Sigmoid colon (tissue), 4 donors: ENCODE results near the gene CBLN3.

Experiments
- EP300 ChIP-seq, 4 donors: sonication (generic); formaldehyde crosslinking; IDR thresholded peaks; one replicate each; pipeline ENCODE4 v1.6.1; 2017; ENCODE audit warnings: antibody characterized with exemption in 4 of 4
- POLR2A ChIP-seq, 2 donors: fragments of 450-650 bp; IDR thresholded peaks; one replicate each; pipeline ENCODE4 v1.6.1; 2016; ENCODE audit warnings: antibody characterized with exemption in 2 of 2, mild to moderate bottlenecking in 2 of 2, moderate library complexity in 2 of 2
- TF ChIP-seq, protein P1 (sequence below), 4 experiments: fragments of 450-650 bp in 3 of 4; fragments of 200-600 bp in 1 of 4; IDR thresholded peaks; one replicate each; pipeline ENCODE4 v1.5.1; 2016 to 2019; ENCODE audit warnings: antibody characterized with exemption in 4 of 4, mild to moderate bottlenecking in 3 of 4, moderate library complexity in 2 of 4

DNA sequence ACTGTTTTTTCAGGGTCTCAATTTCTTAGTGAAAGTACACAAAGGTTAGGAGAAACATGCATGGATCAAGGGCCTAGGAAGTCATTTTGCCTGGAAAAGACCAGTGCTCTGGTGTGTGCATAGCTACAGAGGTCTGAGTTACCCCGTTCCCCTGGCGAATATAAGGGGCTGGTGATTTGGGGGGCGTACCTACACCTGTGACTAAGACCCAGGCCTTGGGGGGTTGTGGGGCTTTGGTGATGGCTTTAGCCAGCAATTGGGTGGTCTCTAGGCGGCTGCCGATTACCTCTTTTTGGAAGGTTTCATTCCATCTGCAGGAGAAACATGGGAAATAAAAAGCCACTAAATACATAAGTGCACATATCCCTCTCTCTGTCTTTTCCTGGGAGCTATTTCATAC is 12.0 kb upstream of the CBLN3 start:
- TF ChIP-seq, protein P1, sequence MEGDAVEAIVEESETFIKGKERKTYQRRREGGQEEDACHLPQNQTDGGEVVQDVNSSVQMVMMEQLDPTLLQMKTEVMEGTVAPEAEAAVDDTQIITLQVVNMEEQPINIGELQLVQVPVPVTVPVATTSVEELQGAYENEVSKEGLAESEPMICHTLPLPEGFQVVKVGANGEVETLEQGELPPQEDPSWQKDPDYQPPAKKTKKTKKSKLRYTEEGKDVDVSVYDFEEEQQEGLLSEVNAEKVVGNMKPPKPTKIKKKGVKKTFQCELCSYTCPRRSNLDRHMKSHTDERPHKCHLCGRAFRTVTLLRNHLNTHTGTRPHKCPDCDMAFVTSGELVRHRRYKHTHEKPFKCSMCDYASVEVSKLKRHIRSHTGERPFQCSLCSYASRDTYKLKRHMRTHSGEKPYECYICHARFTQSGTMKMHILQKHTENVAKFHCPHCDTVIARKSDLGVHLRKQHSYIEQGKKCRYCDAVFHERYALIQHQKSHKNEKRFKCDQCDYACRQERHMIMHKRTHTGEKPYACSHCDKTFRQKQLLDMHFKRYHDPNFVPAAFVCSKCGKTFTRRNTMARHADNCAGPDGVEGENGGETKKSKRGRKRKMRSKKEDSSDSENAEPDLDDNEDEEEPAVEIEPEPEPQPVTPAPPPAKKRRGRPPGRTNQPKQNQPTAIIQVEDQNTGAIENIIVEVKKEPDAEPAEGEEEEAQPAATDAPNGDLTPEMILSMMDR (IDR thresholded peaks at IDR 0.05): no peak
- TF ChIP-seq POLR2A (IDR thresholded peaks at IDR 0.05): no peak
- TF ChIP-seq EP300 (IDR thresholded peaks at IDR 0.05): no peak
